GM12891 (cell line): ENCODE measurements around the gene RNF213.

Experiments
- PAX5 ChIP-seq: IDR thresholded peaks from 2 replicates; pipeline ENCODE4 v1.6.1; 2011; ENCODE audit warnings: low read length, moderate library complexity, mild to moderate bottlenecking; ENCODE audit not compliant: insufficient read depth, severe bottlenecking
- POLR2A ChIP-seq: IDR thresholded peaks from 2 replicates; pipeline ENCODE4 v1.6.1; 2011; ENCODE audit warnings: low read depth, low read length, control low read depth
- POLR2AphosphoS5 ChIP-seq: IDR thresholded peaks from 2 replicates; pipeline ENCODE4 v1.6.1; 2011; ENCODE audit warnings: low read depth, low read length, control low read depth
- SPI1 ChIP-seq: IDR thresholded peaks from 2 replicates; pipeline ENCODE4 v1.6.1; 2011; ENCODE audit warnings: low read depth, low read length, control low read depth
- TAF1 ChIP-seq: IDR thresholded peaks from 2 replicates; pipeline ENCODE4 v1.6.1; 2011; ENCODE audit warnings: low read depth, low read length, control low read depth

GRCh38 chr17:80274871-80275449 lies 14.3 kb downstream of the RNF213 start:
- TF ChIP-seq POLR2AphosphoS5 (no peak), TAF1 (no peak), POLR2A (no peak), PAX5 (no peak), SPI1 (no peak)
